ENCODE measurements around the gene KDELR3. TPM values are rescaled to one million over a fixed set of nuclear protein-coding genes. Genes with fewer than 3 reads are reported as not detected.

The KDELR3 gene
- total and polyA plus RNA-seq, 2 donors (not counting 3 experiments of a cell fraction or from before 2014, with no cell fraction given) = 28.6 to 61.3 TPM

- H3K27me3 ChIP-seq (ENCODE audit: control insufficient read depth in 2 of 2, insufficient read depth in 2 of 2, low read length in 2 of 2) = peaks cover 42 to 46% of the 10 kb centered on the region in 2 experiments
- FAIRE-seq = no peak
- POLR2A ChIA-PET = no interaction called here
Observed at GRCh38 chr22:38453066-38453672, 14.7 kb upstream of the KDELR3 start.

More at GRCh38 chr22:38453066-38453672, 14.7 kb upstream of the KDELR3 start:
- Histone ChIP-seq H3K36me3 (ENCODE audit: control insufficient read depth in 2 of 2, extremely low read depth in 1 of 2, insufficient read depth in 2 of 2, low read length in 2 of 2) (no peaks in the 10 kb centered on the region), H3K4me2 (ENCODE audit: insufficient read depth, low read length) (no peak overlapping the region), H3K9me3 (replicated peaks; ENCODE audit: control insufficient read depth, insufficient read depth, low read length) (no peaks in the 10 kb centered on the region), H3K4me1 (ENCODE audit: control insufficient read depth, extremely low read depth, insufficient read depth, low read length) (no peaks in the 10 kb centered on the region), H3K9me1 (replicated peaks; ENCODE audit: control insufficient read depth, extremely low read depth, insufficient read depth, low read length) (no peaks in the 10 kb centered on the region), H4K20me1 (replicated peaks; ENCODE audit: control insufficient read depth, extremely low read depth, insufficient read depth, low read length) (no peaks in the 10 kb centered on the region), H3K79me2 (ENCODE audit: control insufficient read depth, insufficient read depth, low read length) (no peaks in the 10 kb centered on the region), H3K27ac (ENCODE audit: insufficient read depth, low read depth, low read length) (no peak overlapping the region), H3K9ac (replicated peaks; ENCODE audit: extremely low read depth, insufficient read depth, low read length) (no peak overlapping the region), H3K4me3 (replicated peaks in 1 of 3; ENCODE audit: insufficient read depth in 1 of 3, low read depth in 1 of 3, low read length in 3 of 3) (no peak overlapping the region), H2AFZ (ENCODE audit: low read depth, low read length) (no peak overlapping the region)
- DNase-seq (ENCODE audit: low read depth, low spot score) = no peak
- dilution Hi-C loops (cut with MboI; ENCODE audit: extremely low pct_ligation_motif_present, low sequenced_read_pairs) = no loop called here
- no TSS peak for BruUV-seq (replicated peaks)
- intact Hi-C loops (cut with micrococcal nuclease) = no loop called here
- CTCF ChIA-PET = interaction anchor here (0.9 to 2.1 kb wide), 5 partner anchors 8 to 401 kb away, joined by 3 to 7 read pairs (median 4); no protein-coding TSS in a partner anchor
- TF ChIP-seq MAX (IDR thresholded peaks at IDR 0.05; ENCODE audit: insufficient read depth, insufficient read length) = no peak
- TF ChIP-seq MYC (IDR thresholded peaks at IDR 0.05; ENCODE audit: low read depth, low read length) = no peak
- TF ChIP-seq POLR2A (IDR thresholded peaks at IDR 0.05; ENCODE audit: low read depth, low read length) = no peak
- TF ChIP-seq JUN (IDR thresholded peaks at IDR 0.05; ENCODE audit: borderline replicate concordance, insufficient read depth, insufficient read length, low read depth) = no peak
- no peak for TF ChIP-seq CTCF (IDR thresholded peaks at IDR 0.05; ENCODE audit: extremely low read depth in 1 of 2, insufficient read depth in 1 of 2, low read depth in 1 of 2, low read length in 2 of 2)
- no peak for TF ChIP-seq EZH2 (IDR thresholded peaks at IDR 0.05; ENCODE audit: borderline replicate concordance, low read depth, low read length, severe bottlenecking)
- no peak for TF ChIP-seq POLR2AphosphoS5 (IDR thresholded peaks at IDR 0.05; ENCODE audit: insufficient read depth, low read depth, low read length)
- no peak for TF ChIP-seq FOS (IDR thresholded peaks at IDR 0.05; ENCODE audit: borderline replicate concordance, insufficient read depth, low read length)
- TF ChIP-seq GATA2 (IDR thresholded peaks at IDR 0.05; ENCODE audit: insufficient read depth, insufficient read length, low read depth, low read length) = no peak

Data from endothelial cell of umbilical vein (primary cell).